IMR-90 (cell line): Measurements from ENCODE around the gene SWAP70. TPM values are rescaled to one million over a fixed set of nuclear protein-coding genes. Genes with fewer than 3 reads are reported as not detected.

Experiments used
- ATAC-seq: fragments of 200-7000 bp; cut with Tn5 transposase; 2 replicates; pipeline ENCODE4 v1.9.1; 2020; ENCODE audit warnings: low read depth, mild to moderate bottlenecking, moderate library complexity
- BruUV-seq: library from RNA; stranded (reverse); fragments of 400-500 nt; replicated peaks from 2 replicates; lab custom pipeline; 2021; lab: Mats Ljungman, UMichigan
- CTCF ChIA-PET: fragments of 300-600 bp; formaldehyde crosslinking; extraction: SDS; loops from one replicate; lab custom pipeline; 2021; ENCODE audit warnings: antibody characterized with exemption; lab: Yijun Ruan, JAX
- POLR2A ChIA-PET: fragments of 300-600 bp; sonication (Branson Sonifier 250); formaldehyde crosslinking; loops from one replicate; lab custom pipeline; 2022; ENCODE audit warnings: antibody characterized with exemption; ENCODE audit not compliant: unreplicated experiment; lab: Charles Lee
- DNase-seq: peaks from one replicate; pipeline ENCODE4 v3.0.0; 2013
- H2AFZ ChIP-seq: replicated peaks from 2 replicates; pipeline ENCODE3; 2013; ENCODE audit warnings: low read length, mild to moderate bottlenecking; ENCODE audit not compliant: poor library complexity
- H2AK5ac ChIP-seq: 2 replicates; pipeline ENCODE4 v1.6.1; 2013; ENCODE audit warnings: low read depth, low read length, inconsistent platforms
- H2AK9ac ChIP-seq: replicated peaks from 2 replicates; pipeline ENCODE3; 2013; ENCODE audit warnings: mild to moderate bottlenecking, low read depth, low read length, moderate library complexity; ENCODE audit not compliant: poor library complexity
- H2BK120ac ChIP-seq: 2 replicates; pipeline ENCODE4 v1.6.1; 2013; ENCODE audit warnings: low read depth, low read length, inconsistent platforms
- H2BK15ac ChIP-seq: 3 replicates; pipeline ENCODE4 v1.6.1; 2013; ENCODE audit warnings: low read depth, low read length, inconsistent platforms
- H2BK20ac ChIP-seq: 2 replicates; pipeline ENCODE4 v1.6.1; 2013; ENCODE audit warnings: low read depth, mild to moderate bottlenecking, inconsistent platforms, low read length, moderate library complexity
- H2BK5ac ChIP-seq: 2 replicates; pipeline ENCODE4 v1.6.1; 2013; ENCODE audit warnings: mild to moderate bottlenecking, low read depth, low read length, inconsistent platforms; ENCODE audit not compliant: poor library complexity, severe bottlenecking
- H3K14ac ChIP-seq: replicated peaks from 2 replicates; pipeline ENCODE4 v1.6.1; 2013; ENCODE audit warnings: low read depth, low read length, inconsistent platforms
- H3K18ac ChIP-seq: 2 replicates; pipeline ENCODE4 v1.6.1; 2013; ENCODE audit warnings: low read depth, low read length, control low read depth
- H3K23ac ChIP-seq: 2 replicates; pipeline ENCODE4 v1.6.1; 2013; ENCODE audit warnings: low read depth, low read length, inconsistent platforms
- H3K27ac ChIP-seq: 2 replicates; pipeline ENCODE4 v1.5.1; 2013; ENCODE audit warnings: mild to moderate bottlenecking, control low read depth, low read length; ENCODE audit not compliant: insufficient read depth
- H3K27me3 ChIP-seq: 2 replicates; pipeline ENCODE4 v1.6.1; 2013; ENCODE audit warnings: low read length; ENCODE audit not compliant: control insufficient read depth, insufficient read depth
- H3K36me3 ChIP-seq: 2 replicates; pipeline ENCODE4 v1.6.1; 2013; ENCODE audit warnings: low read length, mixed read lengths; ENCODE audit not compliant: control insufficient read depth, insufficient read depth
- H3K4ac ChIP-seq: 2 replicates; pipeline ENCODE4 v1.6.1; 2013; ENCODE audit warnings: low read depth, low read length, inconsistent platforms
- H3K4me1 ChIP-seq: 2 replicates; pipeline ENCODE4 v1.6.1; 2013; ENCODE audit warnings: low read length, mixed read lengths; ENCODE audit not compliant: control insufficient read depth, insufficient read depth
- H3K4me2 ChIP-seq: 2 replicates; pipeline ENCODE4 v1.6.1; 2013; ENCODE audit warnings: low read depth, mild to moderate bottlenecking, control low read depth, low read length, moderate library complexity
- H3K4me3 ChIP-seq: 2 replicates; pipeline ENCODE4 v1.5.1; 2013; ENCODE audit warnings: low read depth, mild to moderate bottlenecking, control low read depth, low read length, moderate library complexity; ENCODE audit not compliant: insufficient read depth
- H3K56ac ChIP-seq: 2 replicates; pipeline ENCODE4 v1.6.1; 2013; ENCODE audit warnings: low read length, inconsistent platforms; ENCODE audit not compliant: insufficient read depth; ENCODE audit errors: extremely low read depth
- H3K79me1 ChIP-seq, 2 experiments: 2 replicates each; pipeline ENCODE4 v1.6.1; 2013; ENCODE audit warnings: low read length in 2 of 2, inconsistent platforms in 1 of 2, low read depth in 1 of 2
- H3K9ac ChIP-seq: 2 replicates; pipeline ENCODE4 v1.6.1; 2013; ENCODE audit warnings: low read depth, low read length, control low read depth
- H3K9me1 ChIP-seq: 2 replicates; pipeline ENCODE4 v1.6.1; 2013; ENCODE audit warnings: low read length, inconsistent platforms; ENCODE audit not compliant: insufficient read depth
- H3K9me3 ChIP-seq: 2 replicates; pipeline ENCODE4 v1.6.1; 2013; ENCODE audit warnings: low read length; ENCODE audit not compliant: control insufficient read depth, insufficient read depth
- H4K20me1 ChIP-seq: 2 replicates; pipeline ENCODE4 v1.6.1; 2013; ENCODE audit warnings: low read length, inconsistent platforms; ENCODE audit not compliant: insufficient read depth
- H4K5ac ChIP-seq: 2 replicates; pipeline ENCODE4 v1.6.1; 2013; ENCODE audit warnings: mild to moderate bottlenecking, low read depth, low read length, control low read depth
- H4K8ac ChIP-seq, 2 experiments: 2 replicates each; pipeline ENCODE4 v1.6.1; 2013; ENCODE audit warnings: low read depth in 2 of 2, low read length in 2 of 2, control low read depth in 1 of 2, inconsistent platforms in 1 of 2
- H4K91ac ChIP-seq: 2 replicates; pipeline ENCODE4 v1.6.1; 2013; ENCODE audit warnings: low read depth, low read length, inconsistent platforms; ENCODE audit not compliant: insufficient read depth
- BHLHE40 ChIP-seq: fragments of 150-350 bp; IDR thresholded peaks from 2 replicates; pipeline ENCODE4 v1.6.1; 2016; ENCODE audit warnings: mild to moderate bottlenecking, low read depth, low read length
- CEBPB ChIP-seq: IDR thresholded peaks from 2 replicates; pipeline ENCODE4 v1.6.1; 2012; ENCODE audit warnings: low read depth, low read length, improper control_type of control experiment
- CHD1 ChIP-seq: IDR thresholded peaks from 2 replicates; pipeline ENCODE4 v1.6.1; 2012; ENCODE audit warnings: low read depth, low read length, improper control_type of control experiment
- FOS ChIP-seq: fragments of 150-350 bp; IDR thresholded peaks from 2 replicates; pipeline ENCODE4 v1.6.1; 2016; ENCODE audit warnings: low read depth, low read length
- MAFK ChIP-seq: IDR thresholded peaks from 2 replicates; pipeline ENCODE4 v1.6.1; 2012; ENCODE audit warnings: low read depth, low read length, improper control_type of control experiment
- MAZ ChIP-seq: IDR thresholded peaks from 2 replicates; pipeline ENCODE4 v1.6.1; 2012; ENCODE audit warnings: low read depth, mild to moderate bottlenecking, low read length, improper control_type of control experiment, moderate library complexity, borderline replicate concordance
- MXI1 ChIP-seq: IDR thresholded peaks from 2 replicates; pipeline ENCODE4 v1.6.1; 2012; ENCODE audit warnings: low read depth, mild to moderate bottlenecking, low read length, moderate library complexity, borderline replicate concordance
- NFE2L2 ChIP-seq: fragments of 150-350 bp; IDR thresholded peaks from 2 replicates; pipeline ENCODE4 v1.6.1; 2016; ENCODE audit warnings: low read depth, mild to moderate bottlenecking, low read length
- POLR2A ChIP-seq: IDR thresholded peaks from 2 replicates; pipeline ENCODE4 v1.6.1; 2012; ENCODE audit warnings: mild to moderate bottlenecking, low read depth, low read length
- RCOR1 ChIP-seq: IDR thresholded peaks from 2 replicates; pipeline ENCODE4 v1.6.1; 2012; ENCODE audit warnings: mild to moderate bottlenecking, low read length, improper control_type of control experiment; ENCODE audit not compliant: insufficient replicate concordance
- RFX5 ChIP-seq: IDR thresholded peaks from 2 replicates; pipeline ENCODE4 v1.8.0; 2012; ENCODE audit warnings: low read depth, mild to moderate bottlenecking, low read length, moderate library complexity
- SMC3 ChIP-seq: fragments of 150-350 bp; IDR thresholded peaks from 2 replicates; pipeline ENCODE4 v1.6.1; 2016; ENCODE audit warnings: low read depth, mild to moderate bottlenecking, antibody characterized with exemption, low read length, moderate library complexity
- WGBS, 2 experiments: methylation state at CpG; one replicate each; pipeline versions ENCODE4 v1.1.5 to v1.1.7; 2013; ENCODE audit warnings: missing lambda C conversion rate in 2 of 2; ENCODE audit not compliant: insufficient read length in 1 of 2; ENCODE audit errors: extremely low coverage in 2 of 2; 5-methylcytosine and 5-hydroxymethylcytosine counted together
- dilution Hi-C: fragments of 300-500 bp; cut with HindIII; formaldehyde crosslinking; loops from one replicate; pipeline ENCODE4 v1.14.3; 2018; ENCODE audit warnings: low sequenced_read_pairs; ENCODE audit not compliant: unreplicated experiment
- in situ Hi-C: fragments of 300-500 bp; cut with MboI; formaldehyde crosslinking; loops from 3 replicates; pipeline ENCODE4 v1.14.3; 2019; ENCODE audit warnings: low sequenced_read_pairs, inconsistent platforms, mixed read lengths
- intact Hi-C: fragments of 100-400 bp; cut with micrococcal nuclease; formaldehyde crosslinking; loops from 2 replicates; pipeline ENCODE4 v1.10.0; 2022
- polyA plus RNA-seq, 3 experiments: library from polyadenylated mRNA; depleted of rRNA; stranded (reverse); fragments of >200 nt; gene quantifications; 2 replicates each; pipeline ENCODE4 v1.2.3, GENCODE V29; 2012; ENCODE audit warnings: low replicate concordance in 1 of 3
- total RNA-seq: library from RNA; depleted of rRNA; stranded (reverse); fragments of >200 nt; gene quantifications from 2 replicates; pipeline ENCODE4 v1.2.3, GENCODE V29; 2012
- TF ChIP-seq, protein P1 (sequence below): conservative IDR thresholded peaks from 2 replicates; pipeline ENCODE4 v1.5.1; 2012; ENCODE audit warnings: mild to moderate bottlenecking, low read depth, low read length, improper control_type of control experiment
- TF ChIP-seq, protein P2 (sequence below): fragments of 150-350 bp; IDR thresholded peaks from 2 replicates; pipeline ENCODE4 v1.6.1; 2017; ENCODE audit warnings: mild to moderate bottlenecking, antibody characterized with exemption, low read length, low read depth

The SWAP70 gene
- total and polyA plus RNA-seq, 2 of the 4 experiments (the other 2 are of a cell fraction): 15.5 to 19.9 TPM

DNA sequence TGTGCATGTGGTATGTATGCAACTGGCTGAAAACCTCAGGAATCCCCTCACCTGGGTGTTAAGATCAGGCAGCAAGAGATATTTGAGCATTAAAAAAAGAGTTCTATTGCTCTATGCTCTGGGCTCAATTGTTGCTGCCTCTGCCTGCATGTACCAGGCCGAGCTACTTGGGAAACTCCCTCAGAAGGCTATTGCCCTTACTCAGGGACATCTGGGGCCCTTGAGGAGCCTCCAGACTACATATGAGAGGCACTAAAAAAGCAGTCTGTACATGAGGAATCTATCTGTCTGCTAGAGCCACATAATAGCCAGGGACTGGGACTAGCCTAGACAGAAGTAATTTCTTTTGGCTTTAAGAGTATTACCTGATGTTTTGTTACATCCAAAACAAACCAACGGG lies 120.1 kb downstream of the SWAP70 start:
- peaks cover 21% of the 10 kb centered on the region for H3K9me1 ChIP-seq
- no TSS peak for BruUV-seq
- peak overlapping the region; percentile 32 to 88; a peak in 2 of 4 replicates for H4K8ac ChIP-seq
- H3K9ac ChIP-seq: no peak overlapping the region
- 0 out of 2 replicates have a peak overlapping the region, but pooled peaks have one; percentile 7 for H2BK120ac ChIP-seq
- in situ Hi-C loops (no loop called here), intact Hi-C loops (no loop called here), dilution Hi-C loops (no loop called here)
- no peaks in the 10 kb centered on the region for H4K20me1 ChIP-seq
- ChIA-PET POLR2A (no interaction called here), CTCF (no interaction called here)
- H3K9me3 ChIP-seq: no peaks in the 10 kb centered on the region
- ATAC-seq (no peak), DNase-seq (peak; percentile 41)
- no peak overlapping the region for H3K4me2 ChIP-seq
- no peak overlapping the region for H4K91ac ChIP-seq
- H3K4me1 ChIP-seq: peaks cover 16% of the 10 kb centered on the region
- H2BK15ac ChIP-seq: no peak overlapping the region
- WGBS, 2 experiments: 86% methylated on average over 1 of the region's 2 CpGs; no CpG with 5 or more reads in 1 of the 2 experiments
- peak overlapping the region; percentile 42; the same call in 1 of the 2 replicates for H3K4ac ChIP-seq
- H3K14ac ChIP-seq: no peak overlapping the region
- H4K5ac ChIP-seq: peak overlapping the region; percentile 76
- peak overlapping the region; percentile 47; the same call in 1 of the 2 replicates for H3K27ac ChIP-seq
- H3K23ac ChIP-seq: no peak overlapping the region
- no peak overlapping the region for H2AFZ ChIP-seq
- no peak overlapping the region for H3K56ac ChIP-seq
- peak overlapping the region; percentile 48 for H3K18ac ChIP-seq
- H2BK20ac ChIP-seq: peak overlapping the region; percentile 3; the same call in 1 of the 2 replicates
- TF ChIP-seq BHLHE40: no peak
- TF ChIP-seq CEBPB: no peak
- no peak for TF ChIP-seq MAFK
- TF ChIP-seq NFE2L2: no peak
- no peak for TF ChIP-seq SMC3
- TF ChIP-seq MXI1: no peak
- no peak for TF ChIP-seq RFX5
- TF ChIP-seq, protein P1, sequence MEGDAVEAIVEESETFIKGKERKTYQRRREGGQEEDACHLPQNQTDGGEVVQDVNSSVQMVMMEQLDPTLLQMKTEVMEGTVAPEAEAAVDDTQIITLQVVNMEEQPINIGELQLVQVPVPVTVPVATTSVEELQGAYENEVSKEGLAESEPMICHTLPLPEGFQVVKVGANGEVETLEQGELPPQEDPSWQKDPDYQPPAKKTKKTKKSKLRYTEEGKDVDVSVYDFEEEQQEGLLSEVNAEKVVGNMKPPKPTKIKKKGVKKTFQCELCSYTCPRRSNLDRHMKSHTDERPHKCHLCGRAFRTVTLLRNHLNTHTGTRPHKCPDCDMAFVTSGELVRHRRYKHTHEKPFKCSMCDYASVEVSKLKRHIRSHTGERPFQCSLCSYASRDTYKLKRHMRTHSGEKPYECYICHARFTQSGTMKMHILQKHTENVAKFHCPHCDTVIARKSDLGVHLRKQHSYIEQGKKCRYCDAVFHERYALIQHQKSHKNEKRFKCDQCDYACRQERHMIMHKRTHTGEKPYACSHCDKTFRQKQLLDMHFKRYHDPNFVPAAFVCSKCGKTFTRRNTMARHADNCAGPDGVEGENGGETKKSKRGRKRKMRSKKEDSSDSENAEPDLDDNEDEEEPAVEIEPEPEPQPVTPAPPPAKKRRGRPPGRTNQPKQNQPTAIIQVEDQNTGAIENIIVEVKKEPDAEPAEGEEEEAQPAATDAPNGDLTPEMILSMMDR: no peak
- no peak for TF ChIP-seq FOS
- no peak for TF ChIP-seq POLR2A
- no peak for TF ChIP-seq CHD1
- no peak for TF ChIP-seq MAZ
- TF ChIP-seq, protein P2, sequence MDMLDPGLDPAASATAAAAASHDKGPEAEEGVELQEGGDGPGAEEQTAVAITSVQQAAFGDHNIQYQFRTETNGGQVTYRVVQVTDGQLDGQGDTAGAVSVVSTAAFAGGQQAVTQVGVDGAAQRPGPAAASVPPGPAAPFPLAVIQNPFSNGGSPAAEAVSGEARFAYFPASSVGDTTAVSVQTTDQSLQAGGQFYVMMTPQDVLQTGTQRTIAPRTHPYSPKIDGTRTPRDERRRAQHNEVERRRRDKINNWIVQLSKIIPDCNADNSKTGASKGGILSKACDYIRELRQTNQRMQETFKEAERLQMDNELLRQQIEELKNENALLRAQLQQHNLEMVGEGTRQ: no peak
- TF ChIP-seq RCOR1: no peak
- no peaks in the 10 kb centered on the region for H3K27me3 ChIP-seq
- no peak overlapping the region for H3K4me3 ChIP-seq
- no peak overlapping the region for H2AK9ac ChIP-seq
- H2BK5ac ChIP-seq: peak overlapping the region; percentile 22
- H3K36me3 ChIP-seq: peaks cover 49% of the 10 kb centered on the region
- H3K79me1 ChIP-seq: peaks cover 5 to 40% of the 10 kb centered on the region in 2 experiments
- H2AK5ac ChIP-seq: no peak overlapping the region; the same call in 1 of the 2 replicates
